GM06990 (cell line): ENCODE data around the gene PRRX2.

Experiments used
- DNase-seq: peaks from one replicate; pipeline ENCODE4 v3.0.0-alpha.2; 2011; ENCODE audit not compliant: insufficient read length; ENCODE audit errors: extremely low read depth
- H3K27me3 ChIP-seq: replicated peaks from 2 replicates; pipeline ENCODE4 v1.6.0; 2011; ENCODE audit warnings: low read length; ENCODE audit not compliant: control insufficient read depth, insufficient read depth
- H3K36me3 ChIP-seq: 2 replicates; pipeline ENCODE4 v1.5.1; 2011; ENCODE audit warnings: low read length; ENCODE audit not compliant: control insufficient read depth, insufficient read depth
- H3K4me3 ChIP-seq: replicated peaks from 2 replicates; pipeline ENCODE4 v1.5.1; 2011; ENCODE audit warnings: low read depth, mild to moderate bottlenecking, control low read depth, low read length
- CTCF ChIP-seq: IDR thresholded peaks from 2 replicates; pipeline ENCODE4 v1.5.1; 2011; ENCODE audit warnings: low read length, control low read depth, mild to moderate bottlenecking, inconsistent platforms; ENCODE audit not compliant: insufficient read depth, poor library complexity, severe bottlenecking

Gene PRRX2

GRCh38 chr9:129701549-129701948, 36.1 kb downstream of the PRRX2 start:
- H3K4me3 ChIP-seq = no peak overlapping the region
- H3K27me3 ChIP-seq = peaks cover 1% of the 10 kb centered on the region
- no peak for DNase-seq
- no peak for TF ChIP-seq CTCF
- H3K36me3 ChIP-seq = no peaks in the 10 kb centered on the region

GRCh38 chr9:129702589-129703520, 37.4 kb downstream of the PRRX2 start:
- DNase-seq = no peak
- Histone ChIP-seq H3K36me3 (no peaks in the 10 kb centered on the region), H3K27me3 (peaks cover 1% of the 10 kb centered on the region), H3K4me3 (no peak overlapping the region)
- no peak for TF ChIP-seq CTCF

GRCh38 chr9:129703667-129704355, 38.4 kb downstream of the PRRX2 start:
- Histone ChIP-seq H3K36me3 (no peaks in the 10 kb centered on the region), H3K4me3 (no peak overlapping the region)
- no peak for TF ChIP-seq CTCF

GRCh38 chr9:129704807-129705206, 39.4 kb downstream of the PRRX2 start:
- DNase-seq = no peak
- H3K36me3 ChIP-seq = no peaks in the 10 kb centered on the region
- no peak for TF ChIP-seq CTCF

More at GRCh38 chr9:129703667-129704355, 38.4 kb downstream of the PRRX2 start:
- H3K27me3 ChIP-seq = peaks cover under 1% of the 10 kb centered on the region
- DNase-seq = no peak

GRCh38 chr9:129708793-129709192, 43.3 kb downstream of the PRRX2 start:
- DNase-seq = no peak
- TF ChIP-seq CTCF = no peak
- H3K36me3 ChIP-seq = no peaks in the 10 kb centered on the region
- no peak overlapping the region for H3K4me3 ChIP-seq
- no peaks in the 10 kb centered on the region; the same call in 1 of the 2 replicates for H3K27me3 ChIP-seq

More at GRCh38 chr9:129704807-129705206, 39.4 kb downstream of the PRRX2 start:
- Histone ChIP-seq H3K4me3 (no peak overlapping the region), H3K27me3 (no peaks in the 10 kb centered on the region)
